Epithelial cell of proximal tubule (primary cell): ENCODE results near the gene AKT3. TPM values are rescaled to one million over a fixed set of nuclear protein-coding genes. Genes with fewer than 3 reads are reported as not detected.

Experiments used
- DNase-seq: peaks from one replicate; pipeline ENCODE4 v3.0.0-alpha.2; 2011; ENCODE audit warnings: low read depth
- H3K4me3 ChIP-seq: 2 replicates; pipeline ENCODE4 v1.5.1; 2011; ENCODE audit warnings: low read depth, mild to moderate bottlenecking, low read length
- total RNA-seq: library from RNA; depleted of rRNA; stranded (reverse); fragments of >200 nt; gene quantifications from 2 replicates; pipeline ENCODE4 v1.2.3, GENCODE V29; 2015
- TF ChIP-seq, protein P1 (sequence below): conservative IDR thresholded peaks from 2 replicates; pipeline ENCODE4 v1.5.1; 2012; ENCODE audit warnings: low read depth, mild to moderate bottlenecking, low read length

Gene AKT3
- total RNA-seq, 1 donor from 2014 or later, result 12.2 TPM

DNA sequence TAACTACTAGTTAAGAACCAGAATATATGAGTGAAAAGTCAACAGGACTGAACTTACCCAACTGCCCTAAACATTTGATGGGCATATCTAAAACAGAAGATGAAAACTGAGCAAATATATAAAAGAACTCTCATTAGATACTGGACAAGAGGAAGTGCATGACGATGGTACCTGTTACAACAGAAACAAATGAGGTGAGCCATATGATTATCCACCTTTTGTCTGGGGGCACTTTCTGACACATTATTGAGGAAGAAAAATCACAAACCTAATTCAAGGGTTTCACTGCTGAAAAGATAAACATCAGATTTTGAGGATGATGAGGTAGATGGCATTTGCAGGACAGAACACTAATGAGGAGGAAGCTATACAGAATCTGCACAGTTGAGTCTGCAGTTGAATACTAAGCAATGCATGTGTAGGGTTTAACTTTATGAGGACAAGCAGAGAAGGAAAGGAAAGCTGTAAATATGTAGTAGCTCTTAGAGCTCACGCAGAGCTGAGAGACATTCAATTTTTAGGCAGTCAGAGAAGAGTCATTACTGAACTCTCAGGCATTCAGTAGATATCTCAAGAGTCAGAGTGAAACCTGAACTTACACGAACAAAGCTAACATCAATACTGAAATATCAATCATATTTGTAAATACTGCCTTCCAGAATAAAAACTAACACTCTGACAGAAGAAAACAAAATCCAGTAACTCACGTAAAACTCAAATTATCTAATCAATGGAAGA, 262.1 kb downstream of the AKT3 start:
- DNase-seq, result no peak
- H3K4me3 ChIP-seq, result no peak overlapping the region
- TF ChIP-seq, protein P1, sequence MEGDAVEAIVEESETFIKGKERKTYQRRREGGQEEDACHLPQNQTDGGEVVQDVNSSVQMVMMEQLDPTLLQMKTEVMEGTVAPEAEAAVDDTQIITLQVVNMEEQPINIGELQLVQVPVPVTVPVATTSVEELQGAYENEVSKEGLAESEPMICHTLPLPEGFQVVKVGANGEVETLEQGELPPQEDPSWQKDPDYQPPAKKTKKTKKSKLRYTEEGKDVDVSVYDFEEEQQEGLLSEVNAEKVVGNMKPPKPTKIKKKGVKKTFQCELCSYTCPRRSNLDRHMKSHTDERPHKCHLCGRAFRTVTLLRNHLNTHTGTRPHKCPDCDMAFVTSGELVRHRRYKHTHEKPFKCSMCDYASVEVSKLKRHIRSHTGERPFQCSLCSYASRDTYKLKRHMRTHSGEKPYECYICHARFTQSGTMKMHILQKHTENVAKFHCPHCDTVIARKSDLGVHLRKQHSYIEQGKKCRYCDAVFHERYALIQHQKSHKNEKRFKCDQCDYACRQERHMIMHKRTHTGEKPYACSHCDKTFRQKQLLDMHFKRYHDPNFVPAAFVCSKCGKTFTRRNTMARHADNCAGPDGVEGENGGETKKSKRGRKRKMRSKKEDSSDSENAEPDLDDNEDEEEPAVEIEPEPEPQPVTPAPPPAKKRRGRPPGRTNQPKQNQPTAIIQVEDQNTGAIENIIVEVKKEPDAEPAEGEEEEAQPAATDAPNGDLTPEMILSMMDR, result no peak

DNA sequence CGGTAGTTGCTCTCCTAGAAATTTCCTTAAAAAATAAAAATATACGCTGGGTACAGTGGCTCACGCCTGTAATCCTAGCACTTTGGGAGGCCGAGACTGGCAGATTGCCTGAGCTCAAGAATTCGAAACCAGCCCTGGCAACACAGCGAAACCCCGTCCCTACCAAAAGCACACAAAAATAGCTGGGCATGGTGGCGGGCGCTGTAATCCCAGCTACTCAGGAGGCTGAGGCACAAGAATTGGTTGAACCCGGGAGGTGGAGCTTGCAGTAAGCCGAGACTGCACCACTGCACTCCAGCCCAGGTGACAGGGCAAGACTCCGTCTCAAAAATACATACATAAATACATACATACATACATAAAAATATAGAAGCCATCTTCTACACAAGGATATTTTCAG, 262.8 kb downstream of the AKT3 start:
- H3K4me3 ChIP-seq, result no peak overlapping the region
- DNase-seq, result no peak
- TF ChIP-seq, protein P1, result no peak

DNA sequence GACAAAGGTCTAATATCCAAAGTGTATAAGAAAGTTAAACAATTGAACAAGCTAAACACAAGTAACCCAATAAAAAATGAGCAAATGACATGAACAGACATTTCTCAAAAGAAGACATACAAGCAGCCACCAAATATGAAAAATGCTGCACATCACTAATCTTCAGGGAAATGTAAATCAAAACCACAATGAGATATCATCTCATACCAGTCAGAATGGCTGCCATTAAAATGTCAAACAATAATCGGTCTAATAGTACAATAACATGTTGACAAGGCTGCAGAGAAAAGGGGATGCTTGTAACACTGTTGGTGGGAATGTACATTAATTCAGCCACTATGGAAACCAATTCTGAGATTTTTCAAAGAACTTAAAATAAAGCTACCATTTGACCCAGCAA, 264.1 kb downstream of the AKT3 start:
- TF ChIP-seq, protein P1, result no peak
- no peak overlapping the region for H3K4me3 ChIP-seq
- no peak for DNase-seq

DNA sequence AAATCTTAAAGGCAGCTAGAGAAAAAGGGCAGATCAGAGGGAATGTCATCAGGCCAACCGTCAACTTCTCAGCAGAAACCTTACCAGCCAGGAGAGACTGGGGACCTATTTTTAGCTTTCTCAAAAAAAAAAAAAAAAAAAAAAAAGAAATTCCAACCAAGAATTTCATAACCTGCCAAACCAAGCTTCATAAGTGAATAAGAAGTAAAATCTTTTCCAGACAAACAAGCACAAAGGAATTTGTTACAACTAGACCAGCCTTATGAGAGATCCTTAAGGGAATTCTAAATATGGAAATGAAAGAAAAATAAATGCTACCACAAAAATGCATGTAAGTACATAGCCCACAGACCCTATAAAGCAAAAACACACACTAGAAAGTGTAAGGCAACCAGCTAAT, 267.7 kb downstream of the AKT3 start:
- H3K4me3 ChIP-seq, result no peak overlapping the region
- TF ChIP-seq, protein P1, result no peak
- DNase-seq, result no peak

DNA sequence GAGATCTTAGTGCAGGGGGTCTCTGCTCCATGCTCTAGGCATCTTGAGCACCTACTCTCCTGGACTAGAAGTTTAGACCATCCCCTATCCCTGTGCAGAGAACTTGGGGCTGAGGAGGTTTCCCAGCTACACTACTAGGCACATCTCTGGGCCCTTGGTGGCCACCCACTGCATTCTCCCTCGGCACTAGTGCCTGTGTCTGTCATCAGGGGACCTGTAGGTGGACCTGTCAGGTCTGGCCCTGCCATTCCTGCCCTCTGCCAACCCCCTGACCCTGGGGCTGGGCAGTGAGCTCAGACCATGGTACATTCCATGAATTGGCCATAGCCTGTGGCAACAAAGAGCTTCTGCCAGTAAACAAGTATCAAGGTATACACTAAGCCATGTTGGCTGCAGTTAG, 269.1 kb downstream of the AKT3 start:
- TF ChIP-seq, protein P1, result no peak
- H3K4me3 ChIP-seq, result no peak overlapping the region
- no peak for DNase-seq

DNA sequence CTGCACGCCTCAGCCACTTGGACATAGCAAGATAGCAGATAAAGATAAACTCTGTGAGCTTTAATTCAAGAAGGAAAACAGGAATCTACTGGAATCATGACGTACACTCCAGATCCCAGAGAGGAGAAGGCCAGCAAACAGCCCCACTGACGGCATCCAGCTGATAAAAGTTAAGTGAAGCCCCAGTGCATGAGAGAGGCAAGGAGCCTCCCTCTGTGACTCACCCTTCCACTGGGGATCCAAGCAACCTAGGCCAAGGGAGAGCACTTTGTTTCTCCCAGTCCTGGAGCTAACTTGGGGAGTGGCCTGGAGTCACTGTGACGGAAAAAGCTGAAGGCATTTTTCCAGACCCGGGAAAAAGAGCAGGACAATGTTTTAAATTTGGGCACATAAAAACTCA, 270.0 kb downstream of the AKT3 start:
- TF ChIP-seq, protein P1, result no peak
- H3K4me3 ChIP-seq, result no peak overlapping the region
- no peak for DNase-seq

DNA sequence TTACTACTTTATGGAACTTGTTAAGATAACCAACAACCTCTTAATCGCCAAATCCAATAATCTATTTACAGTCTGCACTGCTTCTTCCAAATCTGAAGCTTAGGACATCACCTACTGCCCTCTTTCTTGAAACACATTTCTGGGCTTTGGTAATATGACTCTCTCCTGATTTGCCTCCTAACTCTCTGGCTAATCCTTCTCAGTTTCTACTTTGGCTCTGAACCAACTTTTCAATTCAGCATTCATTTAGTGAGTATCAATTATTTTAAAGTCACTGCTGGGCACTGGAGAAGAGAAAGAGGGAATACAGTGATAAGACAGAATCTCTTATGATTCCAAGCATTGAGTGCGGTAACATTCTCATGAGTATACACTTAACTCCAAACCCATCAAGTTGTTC, 275.0 kb downstream of the AKT3 start:
- H3K4me3 ChIP-seq, result no peak overlapping the region
- TF ChIP-seq, protein P1, result no peak
- DNase-seq, result no peak
